Upper lobe of left lung (tissue), 6 donors: Measurements from ENCODE around the gene UCK2. TPM values are rescaled to one million over a fixed set of nuclear protein-coding genes. Genes with fewer than 3 reads are reported as not detected.

Experiments used
- ATAC-seq, 2 donors: fragments of 200-7000 bp; cut with Tn5 transposase; one replicate each; pipeline ENCODE4 v1.9.1; 2022; ENCODE audit warnings: mild to moderate bottlenecking in 2 of 2, moderate library complexity in 2 of 2; ENCODE audit not compliant: low FRiP score in 2 of 2
- DNase-seq, 2 donors: peaks; one replicate each; pipeline ENCODE4 v3.0.0-alpha.2; 2019 to 2020
- H3K27ac ChIP-seq, 4 donors: fragments of 200-600 bp; sonication (generic); one replicate each; pipeline ENCODE4 v1.5.1; 2016 to 2019
- H3K27me3 ChIP-seq, 4 donors: fragments of 200-600 bp; sonication (generic); one replicate each; pipeline ENCODE4 v1.5.1; 2017 to 2019
- H3K36me3 ChIP-seq, 4 donors: fragments of 200-600 bp; sonication (generic); one replicate each; pipeline ENCODE4 v1.5.1; 2016 to 2019
- H3K4me1 ChIP-seq, 4 donors: fragments of 200-600 bp; sonication (generic); one replicate each; pipeline ENCODE4 v1.5.1; 2018 to 2019
- H3K4me3 ChIP-seq, 4 donors: fragments of 200-600 bp; sonication (generic); one replicate each; pipeline ENCODE4 v1.5.1; 2017 to 2019; ENCODE audit warnings: mild to moderate bottlenecking in 2 of 4, moderate library complexity in 1 of 4
- H3K9me3 ChIP-seq, 4 donors: fragments of 200-600 bp; sonication (generic); one replicate each; pipeline ENCODE4 v1.5.1; 2018 to 2019
- CTCF ChIP-seq, 6 experiments: fragments of 450-650 bp in 4 of 6; fragments of 200-600 bp in 2 of 6; sonication (generic) in 2 of 6; IDR thresholded peaks; one replicate each; pipeline ENCODE4 v1.5.1; 2016 to 2019; ENCODE audit warnings: antibody characterized with exemption in 6 of 6
- EP300 ChIP-seq, 4 donors: sonication (generic); formaldehyde crosslinking; IDR thresholded peaks; one replicate each; pipeline ENCODE4 v1.5.1; 2017; ENCODE audit warnings: antibody characterized with exemption in 4 of 4, control low read depth in 2 of 4
- POLR2A ChIP-seq, 4 donors: fragments of 450-650 bp; IDR thresholded peaks; one replicate each; pipeline ENCODE4 v1.5.1; 2016 to 2017; ENCODE audit warnings: antibody characterized with exemption in 4 of 4, mild to moderate bottlenecking in 2 of 4
- POLR2AphosphoS5 ChIP-seq, 2 donors: sonication (generic); formaldehyde crosslinking; IDR thresholded peaks; one replicate each; pipeline ENCODE4 v1.5.1; 2017; ENCODE audit warnings: antibody characterized with exemption in 2 of 2
- WGBS, 2 donors: methylation state at CpG; one replicate each; pipeline ENCODE4 v1.1.5; 2017 to 2018; 5-methylcytosine and 5-hydroxymethylcytosine counted together
- total RNA-seq, 6 donors: library from RNA; depleted of rRNA in 4 of 6; stranded (reverse); fragments of >200 nt in 4 of 6; gene quantifications; one replicate each; pipeline versions ENCODE4 v1.1.0 to v1.2.1, GENCODE V29; 2016 to 2021
- donor health status: DM: no; HTN: no; CAD: no; lungs with moderate emphysema.
- donor health status: DM: no; HTN: yes; CAD: no; lungs with severe emphysema.

Gene UCK2
- total RNA-seq, 6 donors from 2014 or later = 7.5 to 17.9 (median 9.7) TPM

GRCh38 chr1:165873481-165873880 lies 46.1 kb downstream of the UCK2 start:
- TF ChIP-seq EP300 (IDR thresholded peaks at IDR 0.05) (no peak), CTCF (IDR thresholded peaks at IDR 0.05) (no peak), POLR2A (IDR thresholded peaks at IDR 0.05) (no peak), POLR2AphosphoS5 (IDR thresholded peaks at IDR 0.05) (no peak)
- no peak overlapping the region for H3K27ac ChIP-seq
- no peaks in the 10 kb centered on the region for H3K27me3 ChIP-seq
- no peaks in the 10 kb centered on the region for H3K9me3 ChIP-seq
- no peak overlapping the region for H3K4me3 ChIP-seq
- ATAC-seq (no peak), DNase-seq (no peak)
- WGBS, 2 donors = 58 to 69% methylated on average over 5 of the region's 5 CpGs
- H3K36me3 ChIP-seq = no peaks in the 10 kb centered on the region
- H3K4me1 ChIP-seq = peaks cover 8 to 12% (median 11%) of the 10 kb centered on the region in 4 donors

GRCh38 chr1:165874643-165875042 lies 47.2 kb downstream of the UCK2 start:
- H3K4me3 ChIP-seq = no peak overlapping the region
- H3K27ac ChIP-seq = no peak overlapping the region
- WGBS, 2 donors = 81 to 87% methylated on average over 4 of the region's 4 CpGs
- DNase-seq (no peak), ATAC-seq (no peak)
- no peaks in the 10 kb centered on the region for H3K27me3 ChIP-seq
- no peak for TF ChIP-seq CTCF (IDR thresholded peaks at IDR 0.05)
- TF ChIP-seq POLR2A (IDR thresholded peaks at IDR 0.05) = no peak
- no peak for TF ChIP-seq EP300 (IDR thresholded peaks at IDR 0.05)
- no peak for TF ChIP-seq POLR2AphosphoS5 (IDR thresholded peaks at IDR 0.05)
- no peaks in the 10 kb centered on the region for H3K9me3 ChIP-seq
- H3K4me1 ChIP-seq = peaks cover 8 to 12% (median 11%) of the 10 kb centered on the region in 4 donors
- H3K36me3 ChIP-seq = no peaks in the 10 kb centered on the region

- peaks cover 8 to 12% (median 11%) of the 10 kb centered on the region in 4 donors for H3K4me1 ChIP-seq
- ATAC-seq (no peak), DNase-seq (no peak)
- 33 to 53% methylated on average over 3 of the region's 3 CpGs for WGBS, 2 donors
- TF ChIP-seq POLR2A (IDR thresholded peaks at IDR 0.05) (no peak), CTCF (IDR thresholded peaks at IDR 0.05) (no peak), POLR2AphosphoS5 (IDR thresholded peaks at IDR 0.05) (no peak), EP300 (IDR thresholded peaks at IDR 0.05) (no peak)
- H3K4me3 ChIP-seq = no peak overlapping the region
- no peaks in the 10 kb centered on the region for H3K27me3 ChIP-seq
- H3K36me3 ChIP-seq = no peaks in the 10 kb centered on the region
- H3K27ac ChIP-seq = no peak overlapping the region
- no peaks in the 10 kb centered on the region for H3K9me3 ChIP-seq
These were observed 47.8 kb downstream of the UCK2 start for GRCh38 chr1:165875171-165875570.

GRCh38 chr1:165875604-165876003 lies 48.2 kb downstream of the UCK2 start:
- Histone ChIP-seq H3K4me3 (no peak overlapping the region), H3K27ac (no peak overlapping the region)
- ATAC-seq = no peak

More at GRCh38 chr1:165875604-165876003, 48.2 kb downstream of the UCK2 start:
- TF ChIP-seq EP300 (IDR thresholded peaks at IDR 0.05) (no peak), CTCF (IDR thresholded peaks at IDR 0.05) (no peak), POLR2AphosphoS5 (IDR thresholded peaks at IDR 0.05) (no peak), POLR2A (IDR thresholded peaks at IDR 0.05) (no peak)
- Histone ChIP-seq H3K4me1 (peaks cover 7 to 12% (median 11%) of the 10 kb centered on the region in 4 donors), H3K36me3 (no peaks in the 10 kb centered on the region), H3K27me3 (no peaks in the 10 kb centered on the region), H3K9me3 (no peaks in the 10 kb centered on the region)
- DNase-seq = no peak
- 49 to 56% methylated on average over 6 of the region's 6 CpGs for WGBS, 2 donors
